ENCODE measurements around the gene DAAM1. TPM values are rescaled to one million over a fixed set of nuclear protein-coding genes. Genes with fewer than 3 reads are reported as not detected.

Gene DAAM1
- total RNA-seq, 1 donor from 2014 or later = 232 TPM

GRCh38 chr14:59215757-59216156 lies 27.3 kb downstream of the DAAM1 start:
- no peak for DNase-seq (ENCODE audit: low spot score in 2 of 2)
- no peak for FAIRE-seq

GRCh38 chr14:59217011-59217410 lies 28.5 kb downstream of the DAAM1 start:
- DNase-seq (ENCODE audit: low spot score in 2 of 2) (no peak), FAIRE-seq (no peak)

- DNase-seq (ENCODE audit: low spot score in 2 of 2) (no peak), FAIRE-seq (no peak)
These were observed 33.1 kb downstream of the DAAM1 start for GRCh38 chr14:59221568-59221967.

- DNase-seq (ENCODE audit: low spot score in 2 of 2) = no peak
- FAIRE-seq = no peak
These were observed 35.9 kb downstream of the DAAM1 start for GRCh38 chr14:59224341-59224740.

GRCh38 chr14:59225281-59225680 lies 36.8 kb downstream of the DAAM1 start:
- no peak for FAIRE-seq

GRCh38 chr14:59228421-59228820 lies 40.0 kb downstream of the DAAM1 start:
- FAIRE-seq (no peak), DNase-seq (ENCODE audit: low spot score in 2 of 2) (no peak)

More at GRCh38 chr14:59225281-59225680, 36.8 kb downstream of the DAAM1 start:
- no peak for DNase-seq (ENCODE audit: low spot score in 2 of 2)

GRCh38 chr14:59229653-59230406 lies 41.4 kb downstream of the DAAM1 start:
- FAIRE-seq = no peak

GRCh38 chr14:59236195-59236594 lies 47.7 kb downstream of the DAAM1 start:
- DNase-seq (ENCODE audit: low spot score in 2 of 2) = no peak
- FAIRE-seq = no peak

More at GRCh38 chr14:59229653-59230406, 41.4 kb downstream of the DAAM1 start:
- DNase-seq (ENCODE audit: low spot score in 2 of 2) = no peak

- no peak for DNase-seq (ENCODE audit: low spot score in 2 of 2)
- FAIRE-seq = no peak
These were observed 49.7 kb downstream of the DAAM1 start for GRCh38 chr14:59238216-59238615.

- DNase-seq (ENCODE audit: low spot score in 2 of 2) (no peak), FAIRE-seq (no peak)
These were observed 50.6 kb downstream of the DAAM1 start for GRCh38 chr14:59239022-59239421.

GRCh38 chr14:59240356-59240755 lies 51.9 kb downstream of the DAAM1 start:
- FAIRE-seq = no peak

GRCh38 chr14:59241121-59241520 lies 52.7 kb downstream of the DAAM1 start:
- FAIRE-seq (no peak), DNase-seq (ENCODE audit: low spot score in 2 of 2) (no peak)

More at GRCh38 chr14:59240356-59240755, 51.9 kb downstream of the DAAM1 start:
- DNase-seq (ENCODE audit: low spot score in 2 of 2) = no peak

- FAIRE-seq = no peak
- DNase-seq (ENCODE audit: low spot score in 2 of 2) = no peak
These were observed 54.7 kb downstream of the DAAM1 start for GRCh38 chr14:59243174-59243573.

- DNase-seq (ENCODE audit: low spot score in 2 of 2) = no peak
- no peak for FAIRE-seq
These were observed 56.1 kb downstream of the DAAM1 start for GRCh38 chr14:59244581-59244980.

GRCh38 chr14:59245809-59246295 lies 57.4 kb downstream of the DAAM1 start:
- DNase-seq (ENCODE audit: low spot score in 2 of 2) (no peak), FAIRE-seq (no peak)

GRCh38 chr14:59246566-59246965 lies 58.1 kb downstream of the DAAM1 start:
- no peak for DNase-seq (ENCODE audit: low spot score in 2 of 2)

GRCh38 chr14:59247801-59248584 lies 59.5 kb downstream of the DAAM1 start:
- no peak for DNase-seq (ENCODE audit: low spot score in 2 of 2)
- FAIRE-seq = no peak

More at GRCh38 chr14:59246566-59246965, 58.1 kb downstream of the DAAM1 start:
- FAIRE-seq = no peak

- FAIRE-seq = no peak
- DNase-seq (ENCODE audit: low spot score in 2 of 2) = no peak
These were observed 60.6 kb downstream of the DAAM1 start for GRCh38 chr14:59249029-59249428.

- DNase-seq (ENCODE audit: low spot score in 2 of 2) (no peak), FAIRE-seq (no peak)
These were observed 63.6 kb downstream of the DAAM1 start for GRCh38 chr14:59251811-59252771.

- DNase-seq (ENCODE audit: low spot score in 2 of 2) (no peak), FAIRE-seq (no peak)
These were observed 64.5 kb downstream of the DAAM1 start for GRCh38 chr14:59252772-59253500.
